A673 (cell line): Measurements from ENCODE around the gene CPED1. TPM values are rescaled to one million over a fixed set of nuclear protein-coding genes. Genes with fewer than 3 reads are reported as not detected.

Source experiments
- BruUV-seq: library from RNA; stranded (reverse); fragments of 400-500 nt; replicated peaks from 2 replicates; lab custom pipeline; 2021; lab: Mats Ljungman, UMichigan
- CTCF ChIA-PET: fragments of 300-600 bp; sonication (Branson Sonifier 250); formaldehyde crosslinking; loops from one replicate; lab custom pipeline; 2022; ENCODE audit warnings: antibody characterized with exemption; lab: Charles Lee
- POLR2A ChIA-PET: fragments of 300-600 bp; sonication (Branson Sonifier 250); formaldehyde crosslinking; loops from one replicate; lab custom pipeline; 2022; ENCODE audit warnings: antibody characterized with exemption; ENCODE audit not compliant: low non-redundant PET; lab: Charles Lee
- DNase-seq: peaks from one replicate; pipeline ENCODE4 v3.0.0-alpha.2; 2015; ENCODE audit warnings: low spot score
- H3K27ac ChIP-seq: fragments of 200-600 bp; sonication (generic); 2 replicates; pipeline ENCODE4 v1.5.1; 2016; ENCODE audit warnings: mixed run types, low read depth, mild to moderate bottlenecking, mixed read lengths, antibody characterized with exemption, low read length; ENCODE audit not compliant: poor library complexity, severe bottlenecking
- H3K27me3 ChIP-seq: fragments of 200-600 bp; sonication (generic); replicated peaks from 2 replicates; pipeline ENCODE4 v1.6.1; 2017; ENCODE audit warnings: mixed run types, low read depth, mild to moderate bottlenecking, mixed read lengths, antibody characterized with exemption, low read length; ENCODE audit not compliant: insufficient read depth, poor library complexity
- H3K36me3 ChIP-seq: fragments of 200-600 bp; sonication (generic); 2 replicates; pipeline ENCODE4 v1.6.1; 2016; ENCODE audit warnings: mixed run types, mild to moderate bottlenecking, mixed read lengths, antibody characterized with exemption, low read length; ENCODE audit not compliant: insufficient read depth, poor library complexity, severe bottlenecking
- H3K4me1 ChIP-seq: fragments of 200-600 bp; sonication (generic); 2 replicates; pipeline ENCODE4 v1.6.1; 2017; ENCODE audit warnings: mixed run types, mild to moderate bottlenecking, mixed read lengths, antibody characterized with exemption, low read length; ENCODE audit not compliant: insufficient read depth, poor library complexity, severe bottlenecking
- H3K4me3 ChIP-seq: fragments of 200-600 bp; sonication (generic); 2 replicates; pipeline ENCODE4 v1.5.1; 2016; ENCODE audit warnings: low read depth, mixed run types, mild to moderate bottlenecking, mixed read lengths, low read length; ENCODE audit not compliant: poor library complexity, severe bottlenecking
- H3K9me3 ChIP-seq: fragments of 200-600 bp; sonication (generic); 2 replicates; pipeline ENCODE4 v1.6.1; 2016; ENCODE audit warnings: mixed run types, low read depth, mild to moderate bottlenecking, mixed read lengths, antibody characterized with exemption, low read length; ENCODE audit not compliant: poor library complexity, severe bottlenecking
- CTCF ChIP-seq: fragments of 300-800, 200-600 bp; sonication (generic); conservative IDR thresholded peaks from 2 replicates; pipeline ENCODE4 v1.5.1; 2017; ENCODE audit warnings: low read depth, mild to moderate bottlenecking, antibody characterized with exemption, low read length, moderate library complexity, mixed read lengths
- EZH2 ChIP-seq: fragments of 200-600 bp; sonication (generic); IDR thresholded peaks from 2 replicates; pipeline ENCODE4 v1.6.1; 2017; ENCODE audit warnings: borderline replicate concordance, low read depth, mild to moderate bottlenecking, mixed read lengths, antibody characterized with exemption, low read length; ENCODE audit not compliant: poor library complexity, severe bottlenecking
- intact Hi-C: fragments of 100-400 bp; cut with micrococcal nuclease; formaldehyde crosslinking; loops from one replicate; pipeline ENCODE4 v1.10.0; 2022; ENCODE audit not compliant: unreplicated experiment
- total RNA-seq: library from RNA; stranded (reverse); gene quantifications from 2 replicates; pipeline ENCODE4 v1.2.3, GENCODE V29; 2021

CPED1 gene
- total RNA-seq, 1 experiment from 2014 or later, result 0.15 TPM

GRCh38 chr7:121026159-121026558, 37.6 kb downstream of the CPED1 start:
- no peak overlapping the region for H3K4me3 ChIP-seq
- H3K36me3 ChIP-seq, result no peaks in the 10 kb centered on the region
- no TSS peak for BruUV-seq
- no peak overlapping the region for H3K27ac ChIP-seq
- H3K27me3 ChIP-seq, result no peaks in the 10 kb centered on the region
- TF ChIP-seq CTCF (no peak), EZH2 (no peak)
- no peaks in the 10 kb centered on the region for H3K9me3 ChIP-seq
- CTCF ChIA-PET, result interaction anchor here (0.6 kb wide), 1 partner anchor 38 kb away, joined by 4 read pairs; no protein-coding TSS in a partner anchor
- H3K4me1 ChIP-seq, result peaks cover 17% of the 10 kb centered on the region
- POLR2A ChIA-PET, result no interaction called here
- intact Hi-C loops, result no loop called here
- no peak for DNase-seq

- no peak for TF ChIP-seq CTCF
- no peak for TF ChIP-seq EZH2
- no peak overlapping the region for H3K27ac ChIP-seq
- peaks cover 17% of the 10 kb centered on the region for H3K4me1 ChIP-seq
- H3K4me3 ChIP-seq, result no peak overlapping the region
- H3K9me3 ChIP-seq, result no peaks in the 10 kb centered on the region
- DNase-seq, result no peak
- no peaks in the 10 kb centered on the region for H3K27me3 ChIP-seq
- ChIA-PET POLR2A (no interaction called here), CTCF (interaction anchor here (0.6 kb wide), 1 partner anchor 39 kb away, joined by 4 read pairs; no protein-coding TSS in a partner anchor)
- BruUV-seq, result no TSS peak
- H3K36me3 ChIP-seq, result no peaks in the 10 kb centered on the region
- intact Hi-C loops, result no loop called here
These were observed 38.1 kb downstream of the CPED1 start for GRCh38 chr7:121026577-121027111.

- DNase-seq, result no peak
- TF ChIP-seq CTCF, result no peak
- no peak for TF ChIP-seq EZH2
- Histone ChIP-seq H3K27me3 (no peaks in the 10 kb centered on the region), H3K9me3 (no peaks in the 10 kb centered on the region), H3K4me1 (peaks cover 28% of the 10 kb centered on the region), H3K36me3 (no peaks in the 10 kb centered on the region), H3K4me3 (no peak overlapping the region), H3K27ac (no peak overlapping the region)
- CTCF ChIA-PET, result no interaction called here
- POLR2A ChIA-PET, result interaction anchor here (0.6 kb wide), 1 partner anchor 23 kb away, joined by 4 read pairs; no protein-coding TSS in a partner anchor
- no TSS peak for BruUV-seq
- intact Hi-C loops, result no loop called here
These were observed 39.5 kb downstream of the CPED1 start for GRCh38 chr7:121027761-121028669.
